HG02759 (cell line): ENCODE results near the gene CARNS1.

ENCODE experiments used
- ATAC-seq: cut with Tn5 transposase; IDR thresholded peaks from one replicate; pipeline ENCODE4 v1.9.1; 2021; ENCODE audit warnings: mild to moderate bottlenecking, moderate library complexity; ENCODE audit not compliant: unreplicated experiment

The CARNS1 gene, protein sequence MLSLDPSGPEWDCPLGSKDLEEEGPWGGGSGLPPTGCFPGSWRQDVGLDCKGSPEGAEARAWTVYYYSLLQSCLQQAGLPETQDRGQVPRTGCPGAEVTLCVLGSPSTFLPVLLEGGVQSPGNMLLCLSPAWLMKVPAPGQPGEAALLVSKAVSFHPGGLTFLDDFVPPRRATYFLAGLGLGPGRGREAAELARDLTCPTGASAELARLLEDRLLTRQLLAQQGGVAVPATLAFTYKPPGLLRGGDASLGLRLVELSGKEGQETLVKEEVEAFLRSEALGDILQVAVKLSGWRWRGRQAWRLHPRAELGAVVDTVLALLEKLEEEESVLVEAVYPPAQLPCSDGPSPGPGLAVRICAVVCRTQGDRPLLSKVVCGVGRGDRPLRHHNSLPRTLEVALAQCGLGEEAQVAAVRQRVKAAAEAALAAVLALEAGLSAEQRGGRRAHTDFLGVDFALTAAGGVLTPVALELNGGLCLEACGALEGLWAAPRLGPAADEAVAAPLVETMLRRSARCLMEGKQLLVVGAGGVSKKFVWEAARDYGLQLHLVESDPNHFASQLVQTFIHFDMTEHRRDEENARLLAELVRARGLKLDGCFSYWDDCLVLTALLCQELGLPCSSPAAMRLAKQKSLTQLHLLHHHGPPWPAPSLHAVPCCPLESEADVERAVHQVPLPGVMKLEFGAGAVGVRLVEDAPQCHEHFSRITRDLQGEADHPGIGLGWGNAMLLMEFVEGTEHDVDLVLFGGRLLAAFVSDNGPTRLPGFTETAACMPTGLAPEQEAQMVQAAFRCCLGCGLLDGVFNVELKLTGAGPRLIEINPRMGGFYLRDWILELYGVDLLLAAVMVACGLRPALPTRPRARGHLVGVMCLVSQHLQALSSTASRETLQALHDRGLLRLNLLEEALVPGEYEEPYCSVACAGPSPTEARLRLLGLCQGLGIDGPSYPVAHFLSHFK

DNA sequence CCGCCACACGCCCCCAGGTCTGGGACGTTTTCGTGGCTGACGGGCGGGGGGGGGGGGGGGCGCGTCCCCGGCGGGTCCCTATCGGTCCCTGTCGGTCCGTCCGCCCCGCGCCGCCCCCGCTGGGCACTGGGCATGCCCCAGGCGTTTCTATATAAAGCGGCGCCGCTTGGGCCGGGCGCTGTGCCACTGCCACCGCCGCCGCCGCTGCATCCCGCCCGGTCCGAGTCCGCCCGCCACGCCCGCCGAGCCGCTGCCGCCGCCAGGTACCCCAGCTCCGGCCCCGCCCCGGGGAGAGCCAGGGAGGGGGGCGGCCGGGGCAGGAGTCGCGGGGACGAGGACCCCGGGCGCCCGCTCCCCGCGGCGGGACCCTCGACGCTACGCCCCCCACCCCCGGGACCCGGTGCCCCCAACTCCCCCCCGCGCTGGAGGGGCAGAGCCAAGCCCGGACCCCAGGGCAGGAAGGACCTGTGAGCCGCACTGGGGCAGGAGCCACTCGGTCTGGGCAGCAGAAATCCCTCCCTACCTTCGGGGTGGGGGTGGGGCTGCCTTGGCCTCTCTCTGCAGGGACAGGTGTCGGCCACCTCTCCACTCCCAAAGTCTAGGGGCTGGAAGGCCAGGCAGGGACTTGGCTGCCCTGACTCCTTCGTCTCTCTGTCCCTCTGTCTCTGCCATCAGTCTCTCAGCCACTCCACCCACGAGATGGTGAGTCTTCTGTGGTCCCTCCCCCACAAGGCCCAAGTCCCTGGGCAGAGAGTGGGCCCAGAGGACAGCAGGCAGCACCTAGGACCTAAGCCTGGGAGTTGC is at the start of gene CARNS1:
Gene CARNS1, plus strand, starts transcription at position 178 of the 804 bp plus-strand sequence. Its CDS starts 522 bp downstream, at position 700.
- no peak for ATAC-seq

DNA sequence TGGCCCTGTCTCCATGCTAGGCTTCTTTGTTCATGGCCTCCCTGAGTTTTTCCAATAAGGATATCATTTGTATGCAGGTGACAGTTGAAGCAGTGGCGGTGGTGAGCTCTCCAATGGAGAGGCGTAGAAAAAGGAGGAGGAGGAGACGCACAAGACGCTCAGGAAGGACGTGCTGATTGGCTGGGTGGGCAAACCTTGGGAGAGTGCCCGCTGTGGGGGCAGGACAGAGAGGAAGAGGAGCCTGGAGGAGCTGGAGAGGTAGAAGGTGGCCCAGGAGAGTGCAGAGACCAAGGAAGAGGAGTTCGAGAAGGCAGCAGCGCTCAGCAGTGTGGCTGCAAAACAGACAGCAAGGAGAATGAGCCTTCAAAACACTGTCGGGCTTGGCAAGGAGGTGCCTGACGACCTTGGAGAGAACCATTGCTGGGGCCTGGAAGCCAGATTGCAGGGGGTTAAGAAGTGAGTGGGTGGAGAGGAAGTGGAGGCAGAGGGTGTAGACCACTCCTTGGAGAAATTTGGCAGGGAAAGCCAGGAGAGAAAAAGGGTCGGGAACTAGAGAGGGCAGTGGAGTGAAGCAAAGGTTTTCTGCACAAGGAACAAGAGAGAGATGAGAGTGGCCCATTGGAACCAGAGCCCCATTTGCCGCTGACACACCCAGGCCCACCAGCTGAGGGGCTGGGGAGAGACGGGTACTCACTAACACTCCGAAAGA is 49.6 kb upstream of the CARNS1 start:
- ATAC-seq = no peak

DNA sequence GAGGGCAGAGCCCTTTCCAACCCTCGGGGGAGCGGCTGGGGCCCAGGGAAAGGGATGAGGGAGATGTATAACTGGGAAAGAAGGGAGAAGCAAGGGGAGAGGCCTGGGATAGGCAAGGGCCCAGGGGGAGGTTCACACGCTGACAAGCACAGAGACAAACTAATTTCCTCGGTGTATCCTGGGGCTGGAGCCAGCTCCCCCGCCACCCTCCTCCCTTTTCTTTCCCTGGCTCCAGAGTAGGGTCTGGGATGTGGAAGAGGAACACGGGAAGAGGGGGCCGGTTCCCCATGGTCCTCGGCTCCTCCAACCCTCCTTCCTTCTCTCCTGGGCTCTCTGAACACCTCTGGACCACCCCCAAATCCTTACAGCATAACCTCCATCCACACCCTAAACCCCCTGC is 48.9 kb upstream of the CARNS1 start:
- ATAC-seq = no peak

DNA sequence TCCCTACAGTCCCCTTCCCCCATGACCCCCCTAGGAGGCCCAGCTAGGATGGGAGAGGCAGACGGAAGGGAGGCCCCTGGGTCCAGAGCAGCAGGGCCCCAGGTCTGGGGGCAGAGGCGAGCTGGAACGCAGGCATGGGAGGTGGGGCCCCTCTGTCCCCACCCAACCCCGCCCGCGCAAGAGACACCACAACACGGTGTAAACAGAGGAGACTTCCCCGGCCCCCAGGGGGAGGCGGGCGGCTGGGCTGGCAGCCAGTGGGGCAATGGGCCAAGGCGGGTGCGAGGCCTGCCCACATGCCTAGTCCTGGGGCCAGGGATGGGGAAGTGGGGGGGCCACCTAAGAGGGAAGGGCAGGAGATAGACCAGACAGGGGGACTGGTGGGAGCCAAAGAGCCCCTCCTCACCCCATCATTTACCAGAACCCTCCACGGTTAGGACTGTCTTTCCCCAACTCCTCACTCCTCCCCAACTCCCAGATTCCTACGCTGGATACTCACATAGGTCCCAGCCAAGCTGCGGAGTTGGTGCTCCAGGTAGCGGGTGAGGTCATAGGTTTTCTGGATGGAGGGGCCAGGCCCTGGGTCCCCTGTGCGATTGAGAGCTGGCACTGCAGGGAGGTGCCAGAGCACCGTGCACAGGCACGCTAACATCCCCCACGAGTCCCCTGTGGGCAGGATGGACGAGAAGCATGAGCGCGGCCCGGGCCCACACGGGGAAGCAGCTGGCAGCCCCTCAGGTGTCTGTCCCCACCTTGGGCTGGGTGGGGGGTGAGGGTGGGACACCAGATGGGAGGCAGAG is 48.3 kb upstream of the CARNS1 start:
- ATAC-seq = no peak

DNA sequence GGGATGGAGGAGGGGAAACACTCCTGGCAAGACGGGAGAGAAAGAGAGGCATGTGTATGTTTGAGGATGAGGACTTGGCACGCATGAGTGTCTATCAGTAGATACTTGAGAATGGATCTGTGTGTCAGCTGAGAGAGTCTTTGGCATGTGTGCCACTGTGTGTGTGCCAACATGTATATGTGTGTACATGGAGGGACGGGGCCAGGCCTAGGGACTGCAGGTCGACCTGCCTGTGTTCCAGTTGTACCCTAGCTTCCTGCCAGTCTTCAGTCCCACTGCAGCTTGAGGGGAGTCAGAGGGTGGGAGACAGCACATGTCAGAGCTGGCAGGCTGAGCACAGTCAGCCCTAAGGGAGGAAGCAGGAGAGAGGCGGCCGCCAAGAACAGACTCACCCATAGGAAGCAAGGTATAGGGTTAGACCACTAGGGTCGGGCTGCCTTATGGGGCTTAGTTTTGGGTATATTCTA is 47.7 kb upstream of the CARNS1 start:
- ATAC-seq = no peak

DNA sequence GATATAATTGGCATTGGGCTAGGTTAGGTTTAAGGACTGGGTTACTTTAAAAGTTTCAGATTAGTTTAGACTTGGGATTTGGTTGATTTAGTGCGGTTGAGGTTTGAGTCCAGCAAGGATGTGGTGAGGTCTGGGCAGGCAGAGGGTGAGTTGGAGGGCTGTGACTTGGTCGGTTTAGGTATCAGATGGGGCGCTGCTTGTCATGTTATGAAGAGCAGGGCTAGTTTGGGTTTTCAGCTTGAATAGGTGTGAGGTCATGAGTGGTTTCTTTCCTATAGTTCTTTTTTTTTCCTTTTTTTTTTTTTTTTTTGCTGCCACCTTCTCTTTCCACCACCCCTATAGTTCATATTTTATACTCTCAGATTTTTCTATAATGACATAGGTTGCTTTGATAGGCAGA is 46.9 kb upstream of the CARNS1 start:
- no peak for ATAC-seq

DNA sequence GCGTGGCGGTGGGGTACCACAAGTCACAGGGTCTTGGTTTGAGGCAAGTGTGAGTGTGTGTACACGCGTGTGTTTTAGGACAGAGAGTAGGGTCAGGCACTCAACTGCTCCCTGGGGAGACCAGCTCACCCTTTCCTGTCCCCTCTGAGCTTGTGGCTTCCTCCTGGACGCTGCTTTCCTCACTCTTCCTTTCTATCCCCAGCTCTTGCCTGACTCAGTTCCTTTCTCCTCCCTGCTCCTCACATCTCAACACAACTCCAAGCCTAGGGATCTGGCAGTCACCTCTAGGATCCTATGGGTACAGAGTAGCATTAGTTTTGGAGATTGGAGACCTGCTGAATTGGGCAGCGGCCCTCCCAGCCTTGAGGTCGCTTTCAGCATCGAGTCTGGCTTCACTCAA is 46.2 kb upstream of the CARNS1 start:
- no peak for ATAC-seq

DNA sequence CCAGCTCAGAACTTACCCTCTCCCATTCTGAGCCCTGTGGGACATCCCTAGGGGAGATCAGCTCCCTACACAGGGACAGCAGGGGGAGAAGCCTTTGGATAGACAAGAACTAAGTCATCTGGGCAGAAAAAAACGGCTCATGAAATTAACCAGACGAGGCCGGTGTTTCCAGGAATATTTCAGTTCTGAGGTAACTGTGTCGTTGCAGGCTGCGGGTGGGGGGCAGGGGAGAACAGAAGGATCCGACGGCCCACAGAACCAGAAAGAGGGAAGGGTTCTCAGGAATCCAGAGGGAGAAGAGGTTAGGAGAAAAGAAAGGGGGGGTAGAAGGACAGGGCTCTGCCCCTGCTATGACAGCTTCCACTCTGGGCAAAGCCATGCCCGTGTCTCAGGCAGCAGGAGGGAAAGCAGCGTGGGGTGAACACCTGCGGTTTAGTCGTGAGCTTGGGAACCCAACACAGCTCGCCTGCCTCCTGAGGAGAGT is 45.6 kb upstream of the CARNS1 start:
- no peak for ATAC-seq

DNA sequence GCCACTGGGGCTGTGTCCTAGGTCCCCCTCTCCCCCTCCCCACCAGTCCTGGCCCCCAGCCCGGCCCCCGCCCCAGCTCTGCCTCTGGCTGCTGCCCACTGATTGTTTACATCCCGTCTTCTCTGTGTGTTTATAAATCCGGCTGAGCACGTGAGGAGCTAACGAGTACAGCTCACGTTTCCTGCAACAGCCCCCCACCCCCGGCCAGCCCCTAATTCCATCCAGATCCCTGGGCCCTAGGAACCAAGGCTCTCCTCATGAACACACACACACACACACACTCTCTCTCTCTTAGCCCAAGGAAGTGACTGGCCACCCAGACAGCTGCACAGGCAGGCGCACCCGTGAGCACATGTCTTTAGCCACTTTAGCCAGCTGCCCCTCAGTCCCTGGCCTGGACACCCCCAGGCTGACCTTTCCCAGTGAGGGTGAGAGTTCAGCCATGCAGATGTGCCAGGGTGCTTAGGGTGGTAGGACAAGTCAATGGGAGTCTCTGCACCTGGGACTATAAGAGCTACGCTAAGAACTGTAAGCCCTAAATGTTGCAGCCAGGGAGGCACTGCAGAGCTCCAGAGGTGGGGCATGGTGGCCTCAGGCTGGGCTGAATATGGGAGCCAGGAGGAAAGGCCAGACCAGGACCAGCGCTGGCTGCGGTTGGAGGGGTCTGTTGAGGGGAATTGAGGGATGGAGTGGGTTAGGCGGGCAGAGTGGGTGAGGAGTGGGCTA is 45.0 kb upstream of the CARNS1 start:
- ATAC-seq = no peak

DNA sequence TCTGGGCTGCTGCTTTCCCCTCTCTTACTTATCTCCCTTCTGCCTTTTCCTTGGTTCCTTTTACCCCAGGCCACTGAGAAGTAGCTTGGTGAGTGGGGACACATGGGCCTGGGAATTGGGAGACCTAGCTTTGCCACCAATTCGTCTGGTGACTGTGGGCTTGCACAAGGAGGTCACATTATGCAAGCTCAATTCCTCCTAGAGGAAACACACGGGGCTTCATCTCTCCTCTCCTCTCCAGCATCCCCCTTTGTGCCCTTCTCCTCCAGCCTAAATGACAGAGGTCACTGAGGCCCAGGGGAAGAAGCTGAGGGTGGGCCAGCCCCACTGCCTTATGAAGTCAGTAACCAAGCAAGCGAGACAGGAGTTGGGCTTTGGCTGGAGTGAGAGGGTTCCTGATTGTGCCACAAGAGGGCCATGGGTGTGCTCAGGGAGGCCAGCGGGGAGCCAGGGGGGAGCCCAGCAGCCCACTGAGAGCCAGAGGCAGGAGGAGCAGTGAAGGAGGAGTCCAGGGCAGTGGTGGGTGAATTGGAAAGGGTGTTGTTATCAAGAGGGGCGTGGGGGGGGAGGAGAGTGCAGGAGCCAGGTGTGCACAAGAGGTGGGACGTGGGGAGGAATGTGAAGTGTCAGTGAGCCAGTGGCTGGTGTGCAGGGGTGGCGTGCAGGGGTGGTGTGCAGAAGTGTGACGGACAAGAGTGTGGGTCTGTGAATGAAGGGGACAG is 44.1 kb upstream of the CARNS1 start:
- no peak for ATAC-seq

DNA sequence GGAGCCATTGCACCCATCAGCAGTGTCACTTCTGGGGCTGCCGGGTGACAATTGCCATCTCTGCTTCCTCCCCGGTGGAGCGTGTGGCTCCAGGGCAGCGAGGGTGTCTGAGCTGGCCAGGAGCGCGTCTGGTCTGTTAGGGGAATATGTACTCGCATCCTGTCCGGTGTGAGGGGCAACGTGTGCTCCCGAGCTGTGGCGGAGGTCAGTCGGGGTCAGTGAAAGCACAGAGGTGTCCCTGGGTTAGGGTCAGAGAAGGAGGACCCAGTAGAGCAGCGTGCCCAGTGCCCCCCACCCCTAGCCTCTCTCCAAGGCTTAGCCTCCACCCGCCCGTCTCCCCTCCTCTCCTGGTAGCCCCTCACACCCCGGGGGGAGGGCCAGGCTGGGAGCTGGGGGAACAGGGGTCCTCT is 43.6 kb upstream of the CARNS1 start:
- ATAC-seq = no peak

DNA sequence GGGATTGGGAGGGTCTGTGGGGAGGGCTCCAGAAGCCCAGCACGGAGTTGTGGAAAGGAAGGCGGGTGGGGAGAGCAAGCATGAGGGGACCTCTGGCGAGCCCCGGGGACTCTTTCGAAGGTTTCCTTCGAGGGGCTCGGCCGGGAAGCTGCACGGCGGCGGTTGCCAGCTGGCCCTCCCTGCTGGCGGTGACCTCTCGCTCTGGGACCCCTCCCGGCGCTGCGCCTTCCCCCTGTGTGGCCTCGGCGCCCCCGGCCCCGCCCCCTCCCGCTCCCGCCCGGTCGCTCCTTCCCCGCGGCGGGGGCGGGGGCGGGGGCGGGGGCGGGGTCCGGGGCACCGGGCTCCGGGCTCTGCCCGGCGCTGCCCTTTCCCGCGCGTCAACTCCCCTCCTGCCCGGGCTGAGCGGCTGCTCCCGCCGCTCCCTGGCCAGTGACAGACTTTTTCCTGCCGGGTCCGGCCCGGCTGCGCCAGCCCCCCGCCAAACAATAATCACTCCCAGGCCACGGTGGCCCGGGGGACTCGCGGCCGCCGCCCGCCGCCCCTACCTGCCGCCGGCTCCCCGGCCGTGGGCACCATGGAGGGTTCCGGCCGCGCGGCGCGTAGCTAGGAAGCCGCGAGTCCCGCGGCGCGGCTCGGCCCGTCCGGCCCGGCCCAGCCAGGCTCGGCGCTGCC is 43.0 kb upstream of the CARNS1 start:
- no peak for ATAC-seq

DNA sequence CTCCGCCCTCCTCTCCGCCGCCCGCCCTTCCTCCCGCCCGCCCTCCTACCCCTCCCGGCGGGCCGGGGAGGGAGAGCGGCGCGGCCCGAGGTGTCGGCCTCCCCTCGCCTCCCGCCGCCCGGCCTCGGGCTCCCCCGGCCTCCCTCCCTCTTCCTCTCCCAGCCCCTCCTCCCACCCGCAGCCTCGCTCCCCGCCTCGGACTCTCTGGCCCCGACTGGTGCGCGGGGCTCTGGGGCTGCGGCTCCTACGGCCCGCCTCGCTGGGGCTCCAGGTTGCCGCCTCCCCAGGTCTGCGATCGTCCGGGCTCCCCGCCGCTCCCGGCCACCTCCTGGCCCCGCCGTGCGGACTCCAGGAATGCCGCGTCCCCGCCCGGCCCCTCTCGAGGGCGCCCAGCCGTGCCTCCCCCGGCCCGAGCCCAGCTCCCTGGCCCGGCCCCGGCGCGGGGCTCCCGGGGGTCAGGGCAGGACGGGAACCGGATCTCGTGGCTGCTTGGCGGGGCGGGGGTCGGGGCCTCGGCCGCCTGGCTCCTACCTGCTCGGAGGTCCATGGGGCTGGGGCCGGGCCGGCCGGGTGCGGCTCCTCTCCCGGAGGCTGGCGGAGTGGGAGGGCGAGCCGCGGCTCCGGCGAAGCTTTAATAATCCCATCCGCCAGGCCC is 42.4 kb upstream of the CARNS1 start, which contains the start of gene CLCF1:
Gene CLCF1, minus strand, starts transcription at position 606 of the 655 bp plus-strand sequence. Its CDS starts 59 bp downstream, at position 547.
- ATAC-seq = no peak

DNA sequence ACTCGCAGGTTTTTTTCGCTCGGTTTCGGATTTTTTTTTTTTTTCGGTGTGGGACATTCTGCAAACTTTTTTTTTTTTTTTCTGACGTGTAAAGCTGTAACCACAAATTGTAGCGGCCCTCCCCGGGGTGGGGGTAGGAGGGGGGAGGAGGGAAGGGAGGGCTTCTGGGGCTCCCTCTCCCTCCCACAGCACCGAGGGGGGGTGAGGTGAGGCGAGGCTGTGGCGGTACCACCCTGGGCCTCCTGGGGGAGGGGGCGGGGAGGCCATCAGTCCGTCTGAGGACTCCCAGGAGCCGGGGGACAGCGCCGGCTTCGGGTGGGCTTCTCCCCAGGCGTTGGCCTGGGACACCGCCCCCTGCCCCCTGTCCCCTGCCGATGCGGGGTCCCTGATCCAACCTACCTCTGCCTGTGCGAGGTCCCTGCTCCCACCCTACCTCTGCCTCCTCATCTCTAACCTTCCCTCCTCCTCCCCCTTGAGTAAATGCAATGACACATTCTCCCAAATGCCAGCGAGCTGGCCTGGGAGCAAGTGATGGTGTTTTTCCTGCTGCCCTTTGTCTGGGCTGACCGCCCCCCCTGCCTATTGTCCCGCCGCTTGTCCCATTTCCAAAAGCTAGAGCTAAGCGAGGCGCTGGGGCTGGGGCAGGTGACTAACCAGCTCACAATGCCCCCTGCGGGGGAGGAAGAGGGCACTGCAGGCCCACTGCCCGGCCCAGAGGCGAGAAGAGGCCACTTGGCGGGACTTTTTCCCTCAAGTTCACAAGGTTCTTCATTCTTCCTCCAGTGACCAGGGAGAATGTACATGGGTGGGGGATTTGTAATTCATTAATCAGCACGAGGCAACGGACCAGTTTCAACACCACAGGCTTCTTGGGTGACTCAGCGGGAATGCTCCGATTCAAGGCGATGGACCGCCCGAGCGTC is 41.6 kb upstream of the CARNS1 start:
- no peak for ATAC-seq

DNA sequence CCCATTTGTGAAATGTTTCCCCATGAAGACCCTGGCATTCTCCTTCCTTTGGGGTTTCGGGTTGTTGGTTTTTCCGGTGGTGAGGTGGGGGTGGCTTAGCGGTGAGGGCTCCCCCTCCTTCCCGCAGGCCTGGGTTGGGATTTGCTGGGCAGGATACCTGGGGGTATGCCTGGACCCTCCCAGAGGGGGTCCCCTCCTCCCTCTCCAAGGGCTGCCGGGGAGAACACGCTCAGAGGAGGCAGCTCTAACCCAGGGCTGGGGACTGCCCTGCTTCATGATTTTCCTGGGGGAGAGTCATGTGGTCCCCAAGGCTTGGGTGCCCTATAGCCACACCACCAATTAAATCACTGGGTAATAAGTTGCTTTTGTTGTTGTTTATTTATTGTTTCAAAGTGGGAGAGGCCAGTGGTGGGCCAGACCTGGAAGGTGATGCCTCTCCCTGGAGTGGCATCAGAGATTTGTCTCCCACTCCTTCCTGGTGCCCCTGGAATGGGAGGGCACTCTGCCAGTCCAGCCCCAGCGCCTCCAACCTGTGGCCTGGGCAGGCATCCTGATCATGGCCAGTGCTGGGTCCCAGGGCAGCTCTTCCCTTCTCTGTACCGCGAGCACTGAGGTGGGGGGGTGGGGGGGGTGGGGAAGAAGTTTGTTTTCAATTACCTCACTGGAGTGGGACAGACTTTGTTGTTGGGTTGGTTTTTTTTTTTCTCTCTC is 40.8 kb upstream of the CARNS1 start:
- ATAC-seq = no peak
